BJ (cell line): ENCODE measurements around the gene HOXC13. TPM values are rescaled to one million over a fixed set of nuclear protein-coding genes. Genes with fewer than 3 reads are reported as not detected.

Source experiments
- CTCF ChIA-PET: fragments of 350-600 bp; formaldehyde crosslinking; extraction: SDS; loops from one replicate; lab custom pipeline; 2021; ENCODE audit warnings: antibody characterized with exemption, inconsistent platforms; lab: Yijun Ruan, JAX
- POLR2A ChIA-PET: fragments of 300-600 bp; sonication (Branson Sonifier 250); formaldehyde crosslinking; extraction: SDS; loops from one replicate; lab custom pipeline; 2021; ENCODE audit warnings: antibody characterized with exemption; lab: Charles Lee
- DNase-seq: peaks from one replicate; pipeline ENCODE4 v3.0.0-alpha.2; 2011; ENCODE audit warnings: low read depth
- H3K27me3 ChIP-seq: 2 replicates; pipeline ENCODE4 v1.6.0; 2011; ENCODE audit warnings: low read length; ENCODE audit not compliant: control insufficient read depth, insufficient read depth
- H3K36me3 ChIP-seq: 2 replicates; pipeline ENCODE4 v1.5.1; 2011; ENCODE audit warnings: low read length; ENCODE audit not compliant: control insufficient read depth, insufficient read depth
- H3K4me3 ChIP-seq: 2 replicates; pipeline ENCODE4 v1.5.1; 2011; ENCODE audit warnings: low read depth, mild to moderate bottlenecking, control low read depth, low read length
- polyA plus RNA-seq: library from polyadenylated mRNA; depleted of rRNA; stranded (reverse); fragments of >200 nt; gene quantifications from 2 replicates; pipeline ENCODE4 v1.2.3, GENCODE V29; 2011
- TF ChIP-seq, protein P1 (sequence below): IDR thresholded peaks from 2 replicates; pipeline ENCODE4 v1.5.1; 2011; ENCODE audit warnings: low read depth, mild to moderate bottlenecking, control low read depth, inconsistent platforms, low read length, moderate library complexity; ENCODE audit not compliant: insufficient read depth

The HOXC13 gene
- polyA plus RNA-seq, 1 experiment, result 1.0 TPM

DNA sequence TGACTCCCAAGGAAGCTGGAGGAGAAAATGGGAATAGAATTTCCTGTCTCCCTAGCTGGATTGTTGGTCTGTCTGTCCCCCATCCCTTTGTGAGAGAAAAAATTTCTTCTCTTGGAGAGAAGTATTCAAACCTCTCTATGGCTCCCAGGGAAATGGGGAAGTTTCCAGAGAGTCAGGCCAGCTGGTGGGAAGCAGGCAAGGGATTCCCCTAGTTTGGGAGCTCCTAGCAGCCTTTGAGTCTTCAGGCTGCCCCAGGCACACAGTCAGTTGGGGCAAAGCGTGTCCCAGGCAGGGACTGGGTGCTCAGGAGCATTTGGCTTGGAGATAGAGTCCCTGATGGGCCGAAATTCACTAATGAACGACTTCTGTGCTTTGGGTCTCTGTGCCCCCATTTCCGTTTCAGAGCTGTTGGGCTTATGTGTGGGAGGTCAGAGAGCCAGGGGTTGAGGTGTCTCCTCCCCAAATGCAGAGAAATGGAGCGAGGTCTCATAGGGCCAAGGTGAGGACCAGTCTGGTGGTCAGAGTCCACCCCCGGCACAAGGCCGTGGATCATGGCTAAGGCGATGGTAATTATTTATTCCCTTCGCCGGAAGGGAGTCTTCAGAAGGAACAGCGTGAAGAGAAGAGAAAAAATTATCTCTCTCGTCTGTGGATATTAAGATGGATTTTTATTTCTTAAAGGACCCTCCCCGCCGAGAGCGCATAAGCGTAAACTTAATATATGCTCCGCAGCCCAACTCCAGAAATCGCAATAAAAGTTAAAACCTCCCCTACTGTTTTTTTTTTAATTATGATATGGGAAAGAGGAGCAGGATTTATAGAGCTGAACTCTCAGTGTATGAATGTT is 54.8 kb downstream of the HOXC13 start:
- TF ChIP-seq, protein P1, sequence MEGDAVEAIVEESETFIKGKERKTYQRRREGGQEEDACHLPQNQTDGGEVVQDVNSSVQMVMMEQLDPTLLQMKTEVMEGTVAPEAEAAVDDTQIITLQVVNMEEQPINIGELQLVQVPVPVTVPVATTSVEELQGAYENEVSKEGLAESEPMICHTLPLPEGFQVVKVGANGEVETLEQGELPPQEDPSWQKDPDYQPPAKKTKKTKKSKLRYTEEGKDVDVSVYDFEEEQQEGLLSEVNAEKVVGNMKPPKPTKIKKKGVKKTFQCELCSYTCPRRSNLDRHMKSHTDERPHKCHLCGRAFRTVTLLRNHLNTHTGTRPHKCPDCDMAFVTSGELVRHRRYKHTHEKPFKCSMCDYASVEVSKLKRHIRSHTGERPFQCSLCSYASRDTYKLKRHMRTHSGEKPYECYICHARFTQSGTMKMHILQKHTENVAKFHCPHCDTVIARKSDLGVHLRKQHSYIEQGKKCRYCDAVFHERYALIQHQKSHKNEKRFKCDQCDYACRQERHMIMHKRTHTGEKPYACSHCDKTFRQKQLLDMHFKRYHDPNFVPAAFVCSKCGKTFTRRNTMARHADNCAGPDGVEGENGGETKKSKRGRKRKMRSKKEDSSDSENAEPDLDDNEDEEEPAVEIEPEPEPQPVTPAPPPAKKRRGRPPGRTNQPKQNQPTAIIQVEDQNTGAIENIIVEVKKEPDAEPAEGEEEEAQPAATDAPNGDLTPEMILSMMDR, result no peak
- ChIA-PET POLR2A (no interaction called here), CTCF (interaction anchor here (0.5 to 4.3 kb wide), 6 partner anchors 9 to 250 kb away, joined by 3 to 31 read pairs (median 4); no protein-coding TSS in a partner anchor)
- Histone ChIP-seq H3K4me3 (no peak overlapping the region), H3K36me3 (no peaks in the 10 kb centered on the region; the same call in 1 of the 2 replicates), H3K27me3 (peaks cover 11% of the 10 kb centered on the region)
- DNase-seq, result no peak

- TF ChIP-seq, protein P1, result no peak
- H3K4me3 ChIP-seq, result no peak overlapping the region
- ChIA-PET POLR2A (no interaction called here), CTCF (interaction anchor here (4.3 kb wide), 1 partner anchor 214 kb away, joined by 31 read pairs; no protein-coding TSS in a partner anchor)
- no peak for DNase-seq
- peaks cover 10% of the 10 kb centered on the region for H3K27me3 ChIP-seq
- H3K36me3 ChIP-seq, result no peaks in the 10 kb centered on the region; the same call in 1 of the 2 replicates
Measured at GRCh38 chr12:53994009-53994263, 55.3 kb downstream of the HOXC13 start.

GRCh38 chr12:53994264-53995001 is 55.8 kb downstream of the HOXC13 start:
- TF ChIP-seq, protein P1, result no peak
- no peak for DNase-seq
- CTCF ChIA-PET, result no interaction called here
- Histone ChIP-seq H3K36me3 (no peaks in the 10 kb centered on the region; the same call in 1 of the 2 replicates), H3K4me3 (no peak overlapping the region), H3K27me3 (peaks cover 10% of the 10 kb centered on the region)
- POLR2A ChIA-PET, result no interaction called here

- Histone ChIP-seq H3K36me3 (no peaks in the 10 kb centered on the region; the same call in 1 of the 2 replicates), H3K27me3 (peaks cover 10% of the 10 kb centered on the region), H3K4me3 (no peak overlapping the region)
- TF ChIP-seq, protein P1, result no peak
- no peak for DNase-seq
- CTCF ChIA-PET, result no interaction called here
- POLR2A ChIA-PET, result no interaction called here
Measured at GRCh38 chr12:53995002-53995377, 56.4 kb downstream of the HOXC13 start.
